ENCODE data around the gene IFNB1.
A peak's percentile ranks its signal among the peaks of the same experiment; 100 is the strongest.

GRCh38 chr9:21096901-21097255, 19.1 kb upstream of the IFNB1 start:
- no peak for TF ChIP-seq POLR2AphosphoS5 (IDR thresholded peaks at IDR 0.05; ENCODE audit: low read depth, low read length)
- TF ChIP-seq POLR2A (IDR thresholded peaks at IDR 0.05; ENCODE audit: low read depth, low read length): no peak
- TF ChIP-seq TAF1 (IDR thresholded peaks at IDR 0.05; ENCODE audit: low read depth, low read length): no peak
- no peak for TF ChIP-seq POU2F2 (IDR thresholded peaks at IDR 0.05; ENCODE audit: low read depth, low read length)
- no peak for TF ChIP-seq PAX5 (IDR thresholded peaks at IDR 0.05; ENCODE audit: insufficient read depth, low read length, severe bottlenecking)
- peak; percentile 41; the same call in 1 of the 2 replicates for TF ChIP-seq SPI1 (IDR thresholded peaks at IDR 0.05; ENCODE audit: low read depth, low read length)

Measured in GM12891 (cell line).